HG02678 (cell line): ENCODE results near the gene TET3.

Source experiments
- ATAC-seq: cut with Tn5 transposase; IDR thresholded peaks from one replicate; pipeline ENCODE4 v1.9.1; 2021; ENCODE audit warnings: mild to moderate bottlenecking, moderate library complexity; ENCODE audit not compliant: unreplicated experiment

Gene TET3

GRCh38 chr2:74027496-74027895, 42.8 kb downstream of the TET3 start:
- no peak for ATAC-seq

- ATAC-seq, result no peak
These were observed 43.6 kb downstream of the TET3 start for GRCh38 chr2:74028290-74028689.

GRCh38 chr2:74028741-74029140, 44.0 kb downstream of the TET3 start:
- no peak for ATAC-seq

GRCh38 chr2:74029714-74030397, 45.1 kb downstream of the TET3 start:
- no peak for ATAC-seq

- ATAC-seq, result no peak
These were observed 46.5 kb downstream of the TET3 start for GRCh38 chr2:74031221-74031620.

- ATAC-seq, result no peak
These were observed 47.2 kb downstream of the TET3 start for GRCh38 chr2:74031959-74032287.

GRCh38 chr2:74033375-74033774, 48.7 kb downstream of the TET3 start:
- ATAC-seq, result no peak
